CD4-positive, alpha-beta T cell treated with Interleukin-10 for 1 hour (primary cell): ENCODE results near the gene ITPRIP.

Experiments used
- DNase-seq: peaks from one replicate; pipeline ENCODE4 v3.0.0-alpha.2; 2020

The ITPRIP gene

GRCh38 chr10:104304927-104305326, 33.3 kb downstream of the ITPRIP start:
- DNase-seq: no peak

DNA sequence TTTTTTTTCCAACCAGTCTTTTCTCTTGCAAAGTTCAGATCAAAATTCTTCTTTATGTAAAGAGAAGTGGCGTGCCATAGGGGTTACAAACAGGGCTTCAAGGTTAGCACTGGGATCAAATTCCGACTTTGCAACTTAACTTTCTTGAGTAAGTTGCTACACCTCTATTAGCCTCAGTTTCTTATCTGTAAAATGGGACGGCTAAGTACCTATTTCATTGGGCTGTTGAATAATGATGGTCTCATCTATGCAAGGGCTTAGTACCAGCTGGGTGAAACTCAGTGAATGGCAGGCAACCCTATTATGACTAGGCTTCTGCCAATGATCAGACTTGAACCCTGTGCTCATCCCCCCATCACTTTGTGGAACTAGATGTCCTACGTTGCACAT, 33.9 kb downstream of the ITPRIP start:
- DNase-seq: no peak

DNA sequence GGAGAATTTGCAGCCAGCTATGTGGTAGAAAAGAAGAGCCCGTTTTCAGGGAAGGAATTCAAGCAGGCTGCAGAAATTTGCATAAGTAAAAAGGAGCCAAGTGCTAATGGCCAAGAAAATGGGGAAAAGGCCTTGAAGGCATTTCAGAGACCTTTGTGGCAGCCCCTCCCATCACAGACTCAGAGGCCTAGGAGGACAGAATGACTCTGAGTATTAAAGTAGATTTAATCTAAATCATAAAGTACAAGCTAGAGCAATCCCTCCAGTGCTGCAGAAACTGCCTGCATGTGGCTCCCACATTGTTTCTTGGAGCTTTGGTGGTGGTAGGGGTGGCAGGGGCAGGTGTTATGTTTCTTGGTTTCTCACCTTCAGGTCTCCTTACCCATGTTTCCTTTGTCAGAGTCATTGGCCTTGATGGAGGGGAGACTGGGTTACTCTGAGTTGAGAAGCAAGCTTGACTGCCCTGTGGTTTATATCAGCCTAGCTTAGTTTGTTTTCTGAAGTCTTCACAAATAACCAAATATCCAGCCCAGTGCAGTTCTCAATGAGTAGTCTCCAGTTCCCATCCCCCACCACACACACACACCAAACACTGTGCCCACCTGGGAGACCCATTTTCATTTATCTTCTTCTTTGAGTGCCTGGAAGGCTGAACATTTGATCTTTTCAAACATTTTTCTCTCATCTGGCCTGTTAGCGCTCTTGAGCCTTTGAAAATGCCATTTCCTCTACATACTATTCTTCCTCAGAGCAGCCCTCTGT, 34.5 kb downstream of the ITPRIP start:
- DNase-seq: peak; percentile 39

DNA sequence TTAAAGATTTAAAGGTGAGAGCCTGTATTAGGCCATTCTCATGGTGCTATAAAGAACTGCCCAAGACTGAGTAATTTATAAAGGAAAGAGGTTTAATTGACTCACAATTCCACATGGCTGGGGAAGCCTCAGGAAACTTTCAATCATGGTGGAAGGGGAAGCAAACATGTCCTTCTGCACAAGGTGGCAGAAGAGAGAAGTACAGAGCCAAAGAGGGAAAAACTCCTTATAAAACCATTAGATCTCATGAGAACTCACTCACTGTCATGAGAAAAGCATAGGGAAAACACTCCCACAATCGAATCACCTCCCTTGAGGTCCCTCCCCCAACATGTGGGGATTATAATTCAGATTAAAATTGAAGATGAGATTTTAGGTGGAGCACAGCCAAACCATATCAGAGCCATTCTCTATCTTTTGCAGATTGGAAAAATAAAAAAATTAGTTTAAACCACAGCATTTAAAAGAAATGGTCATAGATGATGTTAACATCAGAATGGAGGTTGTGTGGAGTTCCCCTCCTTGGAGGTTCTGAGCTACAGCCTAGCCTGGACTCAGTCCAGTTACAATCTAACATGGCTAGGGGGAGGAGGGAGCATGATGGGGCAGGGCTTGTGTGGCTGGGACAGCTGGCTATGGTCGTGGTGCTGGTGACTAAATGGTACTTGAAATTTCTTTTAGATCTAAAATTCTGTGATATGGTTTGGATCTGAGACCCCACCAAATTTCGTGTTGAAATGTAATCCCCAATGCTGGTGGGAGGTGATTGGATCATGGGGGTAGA, 36.2 kb downstream of the ITPRIP start:
- DNase-seq: no peak

GRCh38 chr10:104300736-104301292, 37.5 kb downstream of the ITPRIP start:
- DNase-seq: no peak

DNA sequence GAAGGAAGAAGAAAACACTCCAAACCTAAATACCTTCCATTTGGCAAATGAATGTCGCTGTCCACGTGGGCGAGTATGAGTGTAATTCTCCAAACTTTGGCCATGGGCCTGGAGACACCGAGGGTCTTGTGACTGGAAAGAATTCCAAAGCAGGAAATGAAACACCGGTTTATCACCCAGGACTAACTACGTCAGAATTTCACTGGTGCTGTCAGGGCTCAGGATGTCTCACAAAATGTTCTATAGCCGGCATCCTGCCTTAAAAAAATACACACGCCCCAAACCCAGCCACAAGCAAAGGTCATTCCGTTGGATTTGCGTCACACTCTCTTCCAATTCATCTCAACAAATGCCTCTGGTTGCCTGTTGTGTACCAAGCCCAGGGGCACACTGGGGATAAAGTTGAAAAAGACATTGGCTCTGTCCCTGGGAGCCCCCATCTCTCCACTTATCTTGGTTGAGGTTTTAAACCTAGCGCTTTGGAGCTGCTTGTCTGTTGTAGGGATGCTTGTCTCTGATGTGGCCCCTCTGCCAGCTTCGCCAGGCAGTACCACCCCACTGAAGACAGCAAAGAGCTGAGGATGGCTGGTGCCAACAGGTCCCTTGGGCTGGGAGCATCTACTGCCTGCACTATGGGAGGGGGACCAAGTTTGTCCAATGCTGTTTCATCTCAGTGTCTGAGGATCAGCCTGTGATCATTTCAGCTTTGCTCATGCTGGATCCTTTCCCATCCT, 38.1 kb downstream of the ITPRIP start:
- DNase-seq: no peak

DNA sequence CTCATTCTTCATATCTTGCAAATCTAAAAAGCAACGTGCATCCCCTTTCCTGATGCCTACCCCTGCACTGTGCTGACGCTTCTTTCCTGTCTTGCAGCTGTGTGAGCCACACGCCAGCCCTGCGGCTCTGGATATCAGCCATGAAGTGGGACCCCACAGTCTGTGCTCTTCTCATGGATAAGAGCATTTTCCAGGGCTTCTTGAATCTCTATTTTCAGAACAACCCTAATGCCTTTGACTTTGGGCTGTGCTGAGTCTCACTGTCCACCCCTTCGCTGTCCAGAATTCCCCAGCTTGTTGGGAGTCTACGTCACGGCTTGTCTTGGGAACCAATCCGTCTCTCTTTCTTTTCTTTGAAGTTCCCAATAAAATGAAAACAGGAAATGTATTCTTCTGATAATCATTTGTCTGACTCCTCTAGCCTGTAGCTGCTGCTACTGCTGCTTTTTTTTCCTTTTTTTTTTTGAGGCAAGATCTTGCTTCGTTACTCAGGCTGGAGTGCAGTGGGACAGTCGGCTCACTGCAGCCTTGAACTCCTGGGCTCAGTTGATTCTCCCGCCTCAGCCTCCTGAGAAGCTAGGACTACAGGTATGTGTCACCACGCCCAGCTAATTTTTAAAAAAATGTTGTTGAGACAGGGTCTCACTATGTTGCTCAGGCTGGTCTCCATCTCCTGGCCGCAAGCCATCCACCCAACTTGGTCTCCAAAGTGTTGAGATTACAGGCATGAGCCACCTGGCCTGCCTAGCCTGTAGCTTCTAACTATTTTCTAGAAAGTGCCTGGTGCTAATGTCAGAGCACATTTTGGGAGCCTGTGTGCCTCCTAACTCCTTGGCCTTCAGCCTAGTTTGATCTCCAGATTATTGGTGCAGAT, 39.0 kb downstream of the ITPRIP start:
- DNase-seq: no peak

- peak; percentile 17 for DNase-seq
Observed at GRCh38 chr10:104297697-104298660, 40.3 kb downstream of the ITPRIP start.

DNA sequence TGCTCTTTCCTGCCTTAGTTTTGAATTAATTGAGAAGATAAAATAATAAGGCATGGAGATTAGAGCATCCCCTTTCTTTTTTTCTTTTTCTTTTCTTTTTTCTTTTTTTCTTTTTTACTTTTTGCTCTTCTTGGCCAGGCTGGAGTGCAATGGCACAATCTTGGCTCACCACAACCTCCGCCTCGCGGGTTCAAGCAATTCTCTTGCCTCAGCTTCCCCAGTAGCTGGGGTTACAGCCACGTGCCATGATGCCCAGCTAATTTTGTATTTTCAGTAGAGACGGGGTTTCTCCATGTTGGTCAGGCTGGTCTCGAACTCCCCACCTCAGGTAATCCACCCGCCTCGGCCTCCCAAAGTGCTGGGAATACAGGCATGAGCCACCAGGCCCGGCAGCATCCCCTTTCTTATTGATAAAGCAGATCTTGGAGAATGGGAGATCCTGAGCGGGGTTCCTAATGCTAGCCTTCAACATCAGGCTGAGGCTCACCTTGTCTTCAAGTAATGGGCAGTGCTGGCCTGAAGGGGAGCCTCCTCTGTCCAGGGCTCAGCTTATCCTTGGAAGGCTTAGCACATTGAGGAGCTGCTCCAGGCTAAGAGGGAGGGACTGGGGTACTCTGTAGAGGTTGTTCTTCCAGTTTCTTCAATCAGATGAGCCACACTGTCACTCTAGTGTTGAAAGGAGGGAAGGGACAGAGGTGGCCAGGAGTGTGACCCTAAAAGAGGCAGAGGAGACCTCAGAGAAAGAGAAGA, 41.4 kb downstream of the ITPRIP start:
- no peak for DNase-seq

GRCh38 chr10:104293781-104294321, 44.4 kb downstream of the ITPRIP start:
- DNase-seq: no peak

DNA sequence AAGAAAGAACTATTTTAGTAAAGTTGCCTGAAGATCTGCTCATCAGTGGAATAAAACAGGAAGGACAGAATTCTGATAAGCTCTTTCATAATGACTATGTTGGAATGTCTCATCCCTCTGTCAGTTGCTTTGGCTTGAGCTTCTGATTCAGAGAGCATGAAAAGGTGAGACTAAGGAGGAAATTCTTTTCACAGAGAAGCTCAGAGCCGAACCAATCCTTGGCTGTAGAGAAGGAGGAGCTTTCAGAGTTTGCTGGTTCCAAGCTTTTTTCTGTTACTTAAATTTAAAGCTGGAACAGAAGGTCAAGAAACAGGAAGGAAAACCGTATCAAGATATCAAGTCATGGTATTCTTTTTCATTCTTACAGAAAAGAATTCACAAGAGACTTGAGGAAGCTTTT, 45.3 kb downstream of the ITPRIP start:
- DNase-seq: no peak

DNA sequence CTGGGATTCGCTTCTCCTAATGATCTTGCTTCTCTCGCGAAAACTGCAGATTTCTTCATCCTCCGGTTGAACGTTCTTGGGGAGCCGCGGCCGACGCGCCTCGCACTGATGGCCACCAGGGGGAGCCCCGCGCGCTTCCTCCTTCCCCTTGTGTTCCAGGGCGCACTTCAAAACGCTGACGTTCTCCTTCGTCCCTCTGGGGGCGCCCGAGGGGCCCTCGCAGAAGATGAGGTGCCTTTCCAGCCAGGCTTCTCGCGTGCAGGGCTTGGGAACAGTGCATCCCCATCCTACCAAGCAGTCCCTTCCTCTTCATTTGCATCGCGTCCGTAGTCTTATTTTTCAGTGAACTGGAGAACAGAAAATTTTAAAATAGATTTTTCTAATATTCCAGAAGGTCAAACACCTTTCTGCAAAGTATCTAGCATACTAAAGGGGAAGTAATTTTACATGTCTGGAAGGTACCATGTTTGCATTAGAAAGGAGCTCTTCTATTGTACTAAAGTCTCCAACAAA, 46.8 kb downstream of the ITPRIP start:
- DNase-seq: peak; percentile 89

DNA sequence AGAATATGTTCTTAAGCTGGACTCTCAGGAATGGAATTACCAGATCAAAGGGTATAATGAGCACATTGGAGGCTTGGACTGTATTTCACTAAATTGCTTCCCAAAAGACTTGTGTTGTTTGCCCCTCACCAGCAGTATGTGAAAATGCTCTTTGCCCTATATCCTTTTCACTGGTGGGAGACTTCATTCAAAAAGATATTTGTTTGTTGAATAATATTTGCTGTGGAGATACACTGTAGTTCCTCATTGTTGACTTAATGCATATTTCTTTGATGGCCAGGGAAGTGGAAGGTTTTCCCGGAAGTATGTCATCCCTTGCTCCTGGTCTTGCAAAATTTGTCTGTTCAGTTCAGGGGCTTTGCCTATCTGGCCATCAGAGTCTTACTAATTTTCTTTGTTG, 49.9 kb downstream of the ITPRIP start:
- no peak for DNase-seq

DNA sequence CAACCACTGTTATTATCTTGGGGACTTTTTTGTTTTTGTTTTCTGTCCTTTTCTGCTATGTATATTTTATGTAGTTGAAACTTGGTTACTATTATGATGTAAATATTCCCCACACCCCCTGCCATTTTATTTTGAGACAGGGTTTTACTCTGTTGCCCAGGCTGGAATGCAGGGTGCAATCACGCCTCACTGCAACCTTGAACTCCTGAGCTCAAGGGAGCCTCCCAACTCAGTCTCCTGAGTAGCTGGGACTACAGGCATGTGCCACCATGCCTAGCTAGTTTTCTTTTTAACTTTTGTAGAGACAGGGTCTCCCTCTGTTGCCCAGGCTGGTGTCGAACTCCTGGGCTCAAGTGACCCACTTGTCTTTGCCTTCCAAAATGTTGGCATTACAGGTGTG, 51.3 kb downstream of the ITPRIP start:
- DNase-seq: no peak

DNA sequence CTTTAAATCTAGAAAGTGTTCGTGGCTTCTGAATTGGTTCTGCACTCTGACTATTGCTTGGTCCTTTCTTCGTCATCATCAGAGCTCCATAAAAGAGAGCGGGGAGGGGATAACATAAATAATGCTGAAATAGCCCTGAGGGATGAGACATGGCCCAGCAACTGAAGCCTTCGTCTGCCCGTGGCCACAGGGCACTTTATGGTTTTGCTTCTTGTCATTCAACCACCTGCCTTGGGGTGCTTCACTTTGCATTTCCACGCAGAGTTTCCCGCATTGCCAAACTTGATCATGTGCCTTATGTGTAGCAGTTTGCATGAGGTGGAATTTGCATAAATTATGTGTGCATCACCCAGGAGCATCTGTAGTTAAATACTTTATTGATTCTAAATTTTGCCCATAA, 53.4 kb downstream of the ITPRIP start:
- no peak for DNase-seq

GRCh38 chr10:104281694-104282093, 56.6 kb downstream of the ITPRIP start:
- no peak for DNase-seq

DNA sequence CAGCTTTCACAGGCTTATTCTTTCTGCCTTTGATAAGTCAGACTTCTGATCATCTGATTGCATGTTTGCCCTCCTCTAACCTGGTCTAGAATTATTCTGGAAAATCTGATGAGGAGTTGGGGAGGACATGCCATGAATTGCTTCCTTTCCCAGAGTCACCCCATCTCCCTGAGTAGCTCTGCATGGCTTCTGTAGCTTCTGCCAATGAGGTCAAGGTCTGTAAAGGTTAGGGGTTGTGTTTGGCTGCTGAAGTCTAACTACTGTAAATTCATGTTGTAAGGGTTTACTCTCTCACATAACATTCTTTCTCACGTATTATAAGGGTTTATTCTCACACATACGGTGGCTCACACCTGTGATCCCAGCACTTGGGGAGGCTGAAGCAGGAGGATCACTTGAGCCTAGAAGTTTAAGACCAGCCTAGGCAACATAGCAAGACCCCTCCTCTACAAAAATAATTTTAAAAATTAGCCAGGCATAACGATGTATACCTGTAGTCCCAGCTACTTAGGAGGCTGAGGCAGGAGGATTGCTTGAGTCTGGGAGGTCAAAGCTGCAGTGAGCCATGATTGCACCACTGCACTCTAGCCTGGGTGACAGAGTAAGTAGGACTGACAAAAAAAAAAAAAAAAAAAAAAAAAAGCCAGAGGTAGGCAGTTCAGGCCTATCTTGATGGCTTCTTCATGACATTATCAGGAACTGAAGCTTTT, 58.6 kb downstream of the ITPRIP start:
- DNase-seq: no peak

DNA sequence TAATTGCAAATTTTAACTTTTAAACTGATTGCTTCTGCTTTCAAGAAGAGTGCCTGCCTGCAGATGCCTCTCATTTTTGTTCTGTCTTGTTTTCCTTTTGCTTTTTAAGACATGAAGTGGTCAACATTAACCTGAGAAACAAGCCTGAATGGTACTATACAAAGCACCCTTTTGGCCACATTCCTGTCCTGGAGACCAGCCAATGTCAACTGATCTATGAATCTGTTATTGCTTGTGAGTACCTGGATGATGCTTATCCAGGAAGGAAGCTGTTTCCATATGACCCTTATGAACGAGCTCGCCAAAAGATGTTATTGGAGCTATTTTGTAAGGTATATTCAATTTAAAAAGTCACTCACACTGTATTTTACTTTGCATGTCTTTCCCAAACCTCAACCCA, 60.5 kb downstream of the ITPRIP start:
- DNase-seq: no peak

GRCh38 chr10:104276192-104276591, 62.1 kb downstream of the ITPRIP start:
- no peak for DNase-seq
